GM12878 (cell line): Measurements from ENCODE around the gene WNT5A. TPM values are rescaled to one million over a fixed set of nuclear protein-coding genes. Genes with fewer than 3 reads are reported as not detected.

ENCODE experiments used
- ATAC-seq: fragments of 200-7000 bp; cut with Tn5 transposase; 3 replicates; pipeline ENCODE4 v1.9.1; 2020; ENCODE audit warnings: mild to moderate bottlenecking, moderate library complexity
- BruUV-seq: library from RNA; stranded (reverse); fragments of 400-500 nt; replicated peaks from 2 replicates; lab custom pipeline; 2021; lab: Mats Ljungman, UMichigan
- CTCF ChIA-PET: fragments of 300-600 bp; sonication (Branson Sonifier 250); formaldehyde crosslinking; extraction: SDS; loops from one replicate; lab custom pipeline; 2021; ENCODE audit warnings: inconsistent platforms; lab: Yijun Ruan, JAX
- POLR2A ChIA-PET: fragments of 350-600 bp; formaldehyde crosslinking; extraction: SDS; loops from one replicate; lab custom pipeline; 2021; ENCODE audit warnings: inconsistent platforms; lab: Charles Lee
- RAD21 ChIA-PET: fragments of 300-600 bp; sonication (Branson Sonifier 250); formaldehyde crosslinking; loops from one replicate; lab custom pipeline; 2023; ENCODE audit warnings: antibody characterized with exemption; ENCODE audit not compliant: unreplicated experiment; lab: Charles Lee
- SMC1A ChIA-PET: fragments of 300-600 bp; sonication (Branson Sonifier 250); formaldehyde crosslinking; loops from one replicate; lab custom pipeline; 2023; ENCODE audit not compliant: unreplicated experiment, uncharacterized antibody; lab: Charles Lee
- DNase-seq: peaks from one replicate; pipeline ENCODE4 v3.0.0-alpha.2; 2011; ENCODE audit warnings: low read depth, low spot score
- FAIRE-seq: peaks from 3 replicates; lab custom pipeline; 2011; peaks lifted over from hg19 to GRCh38; lab: Jason Lieb, UNC
- H2AFZ ChIP-seq: 2 replicates; pipeline ENCODE4 v1.6.0; 2011; ENCODE audit warnings: low read depth, low read length, control low read depth; ENCODE audit not compliant: control insufficient read depth
- H3K27ac ChIP-seq: 2 replicates; pipeline ENCODE4 v1.5.1; 2011; ENCODE audit warnings: control low read depth; ENCODE audit not compliant: control insufficient read depth, insufficient read depth
- H3K27me3 ChIP-seq, 2 experiments: replicated peaks in 1 of 2; 2 replicates each; pipeline versions ENCODE4 v1.6.0 to v1.6.1; 2011; ENCODE audit warnings: low read length in 1 of 2; ENCODE audit not compliant: control insufficient read depth in 2 of 2, insufficient read depth in 2 of 2
- H3K36me3 ChIP-seq, 2 experiments: 2 replicates each; pipeline ENCODE4 v1.5.1; 2011; ENCODE audit warnings: low read length in 1 of 2; ENCODE audit not compliant: control insufficient read depth in 2 of 2, insufficient read depth in 2 of 2
- H3K4me1 ChIP-seq: 2 replicates; pipeline ENCODE4 v1.6.1; 2011; ENCODE audit warnings: mild to moderate bottlenecking, low read length, moderate library complexity, mixed read lengths; ENCODE audit not compliant: control insufficient read depth, insufficient read depth
- H3K4me2 ChIP-seq: 2 replicates; pipeline ENCODE4 v1.6.0; 2011; ENCODE audit warnings: control low read depth; ENCODE audit not compliant: control insufficient read depth, insufficient read depth
- H3K4me3 ChIP-seq: fragments of 200-600 bp; sonication (generic); 2 replicates; pipeline ENCODE4 v1.5.1; 2016
- H3K79me2 ChIP-seq: 2 replicates; pipeline ENCODE4 v1.6.0; 2011; ENCODE audit warnings: low read length; ENCODE audit not compliant: control insufficient read depth, insufficient read depth
- H3K9ac ChIP-seq: 2 replicates; pipeline ENCODE4 v1.8.0; 2011; ENCODE audit warnings: low read length, control low read depth, mixed read lengths; ENCODE audit not compliant: control insufficient read depth, insufficient read depth
- H3K9me3 ChIP-seq: replicated peaks from 3 replicates; pipeline ENCODE4 v1.5.1; 2011; ENCODE audit warnings: mild to moderate bottlenecking, low read length; ENCODE audit not compliant: control insufficient read depth, insufficient read depth
- H4K20me1 ChIP-seq: 2 replicates; pipeline ENCODE4 v1.6.0; 2011; ENCODE audit not compliant: control insufficient read depth, insufficient read depth
- DPF2 ChIP-seq: fragments of 450-650 bp; IDR thresholded peaks from 2 replicates; pipeline ENCODE4 v1.6.1; 2017; ENCODE audit warnings: mild to moderate bottlenecking
- EGR1 ChIP-seq, 2 experiments: IDR thresholded peaks; 1 replicate in 1 of 2; 2 replicates in 1 of 2; pipeline ENCODE4 v1.6.1; 2011 to 2012; ENCODE audit warnings: low read depth in 2 of 2, low read length in 2 of 2, borderline replicate concordance in 1 of 2, mild to moderate bottlenecking in 1 of 2, moderate library complexity in 1 of 2
- ETV6 ChIP-seq, 2 experiments: fragments of 450-650 bp in 1 of 2; IDR thresholded peaks in 1 of 2; conservative IDR thresholded peaks in 1 of 2; 2 replicates each; pipeline ENCODE4 v1.6.1; 2014; ENCODE audit warnings: antibody characterized with exemption in 1 of 2, borderline replicate concordance in 1 of 2, low read depth in 1 of 2, mild to moderate bottlenecking in 1 of 2, moderate library complexity in 1 of 2
- HCFC1 ChIP-seq: fragments of 150-350 bp; IDR thresholded peaks from 2 replicates; pipeline ENCODE4 v1.6.1; 2014; ENCODE audit warnings: low read length
- RCOR1 ChIP-seq: conservative IDR thresholded peaks from 2 replicates; pipeline ENCODE4 v1.6.1; 2012; ENCODE audit warnings: low read depth, low read length, improper control_type of control experiment
- SMARCA5 ChIP-seq: fragments of 450-650 bp; IDR thresholded peaks from 2 replicates; pipeline ENCODE4 v1.6.1; 2017; ENCODE audit warnings: mild to moderate bottlenecking
- SUPT20H ChIP-seq: IDR thresholded peaks from 2 replicates; pipeline ENCODE4 v1.6.1; 2011; ENCODE audit warnings: low read depth, mild to moderate bottlenecking, low read length, moderate library complexity, borderline replicate concordance; ENCODE audit not compliant: control insufficient read depth
- ZNF592 ChIP-seq: fragments of 450-650 bp; IDR thresholded peaks from 2 replicates; pipeline ENCODE4 v1.6.1; 2017; ENCODE audit warnings: mild to moderate bottlenecking, moderate library complexity
- WGBS: methylation state at CpG from one replicate; pipeline ENCODE4 v1.1.6; 2016; ENCODE audit warnings: low lambda C conversion rate; ENCODE audit not compliant: insufficient replicate concordance, insufficient coverage; ENCODE audit errors: missing lambda C conversion rate; 5-methylcytosine and 5-hydroxymethylcytosine counted together
- in situ Hi-C: fragments of 300-500 bp; cut with MboI; formaldehyde crosslinking; loops from 9 replicates; pipeline ENCODE4 v1.14.3; 2018; ENCODE audit warnings: mixed read lengths
- intact Hi-C: fragments of 100-400 bp; cut with micrococcal nuclease; formaldehyde crosslinking; loops from one replicate; pipeline ENCODE4 v1.14.2; 2022; ENCODE audit not compliant: unreplicated experiment
- polyA plus RNA-seq, 11 experiments: library from polyadenylated mRNA; depleted of rRNA in 4 of 11; unstranded in 6 of 11; stranded (reverse) in 5 of 11; fragments of >200 nt; fragmentation: Nextera tagmentation in 4 of 11; fragmentation: Illumina TruSeq in 1 of 11; extraction: Ambion mirVana in 4 of 11; extraction: Trizol in 1 of 11; gene quantifications; 1 replicate in 1 of 11; 2 replicates in 10 of 11; pipeline versions ENCODE4 v1.2.1 to v1.2.3, GENCODE V29; 2011 to 2016; ENCODE audit warnings: inconsistent platforms in 2 of 11, missing spikeins in 2 of 11, low read depth in 1 of 11
- total RNA-seq, 4 experiments: library from RNA; depleted of rRNA in 3 of 4; stranded (reverse); fragments of >200 nt in 3 of 4; fragmentation: Illumina TruSeq in 1 of 4; extraction: Trizol in 1 of 4; gene quantifications; 2 replicates each; pipeline versions ENCODE4 v1.2.1 to v1.2.3, GENCODE V29; 2013 to 2021
- TF ChIP-seq, protein P1 (sequence below): fragments of 450-650 bp; IDR thresholded peaks from 2 replicates; pipeline ENCODE4 v1.6.1; 2017; ENCODE audit warnings: low read depth, mild to moderate bottlenecking, moderate library complexity
- TF ChIP-seq, protein P2 (sequence below): fragments of 450-650 bp; IDR thresholded peaks from 2 replicates; pipeline ENCODE4 v1.6.1; 2017; ENCODE audit warnings: mild to moderate bottlenecking, moderate library complexity

WNT5A gene
- total and polyA plus RNA-seq, 10 of the 15 experiments (the other 5 are each of a cell fraction or from before 2014, with no cell fraction given) = 0.06 to 2.8 (median 0.39) TPM

DNA sequence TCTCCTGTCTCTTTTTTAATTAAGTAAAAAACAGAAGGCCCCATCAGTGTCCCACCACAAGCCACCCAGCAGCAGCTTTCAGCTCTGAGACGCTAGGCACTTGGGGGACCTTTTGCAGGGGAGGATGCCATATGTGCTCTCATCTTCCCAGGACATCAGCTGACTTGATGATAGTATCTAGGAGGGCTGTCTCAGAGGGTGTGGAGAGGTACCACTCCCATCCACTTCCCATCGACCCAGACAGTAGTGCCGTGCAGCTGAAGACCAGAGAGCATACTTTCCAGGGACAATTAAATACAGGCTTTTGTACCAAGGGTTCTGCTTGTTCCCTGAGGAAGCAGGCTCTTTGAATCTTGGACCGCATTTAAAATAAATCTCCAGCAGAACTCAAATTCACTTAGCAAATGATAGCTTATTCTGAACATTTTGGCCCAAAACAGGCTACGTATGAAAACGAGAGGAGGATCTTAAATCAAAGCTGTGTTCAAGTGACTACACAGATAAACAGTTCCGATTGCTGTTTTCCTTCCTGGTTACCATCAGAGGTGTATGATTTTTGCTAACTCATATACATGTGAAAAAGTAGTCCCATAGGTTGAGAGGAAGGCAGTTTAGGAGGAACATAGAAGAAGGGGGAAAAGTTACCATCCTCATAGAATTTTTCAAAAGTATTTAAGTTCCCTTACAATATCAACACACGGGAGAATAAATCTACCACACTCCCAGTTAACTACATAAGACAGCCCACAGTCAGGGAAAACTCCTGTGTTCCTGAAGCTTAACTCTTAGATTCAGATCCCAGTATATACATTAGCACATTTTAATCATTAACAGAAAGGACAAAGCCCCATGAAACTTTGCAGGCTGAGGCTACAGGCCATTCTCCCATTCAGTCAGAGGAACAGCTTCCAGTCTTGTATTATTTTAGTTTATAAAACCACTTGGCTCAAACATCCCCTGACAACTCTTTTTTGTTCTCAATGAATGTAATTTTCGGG, 9.5 kb downstream of the WNT5A start (continued):
- TF ChIP-seq ETV6 (conservative IDR thresholded peaks at IDR 0.05 in 1 of 2, IDR thresholded peaks at IDR 0.05 in 1 of 2; ENCODE audit: borderline replicate concordance in 1 of 2, low read depth in 1 of 2) (no peak), RCOR1 (no peak)
- TF ChIP-seq, protein P1, sequence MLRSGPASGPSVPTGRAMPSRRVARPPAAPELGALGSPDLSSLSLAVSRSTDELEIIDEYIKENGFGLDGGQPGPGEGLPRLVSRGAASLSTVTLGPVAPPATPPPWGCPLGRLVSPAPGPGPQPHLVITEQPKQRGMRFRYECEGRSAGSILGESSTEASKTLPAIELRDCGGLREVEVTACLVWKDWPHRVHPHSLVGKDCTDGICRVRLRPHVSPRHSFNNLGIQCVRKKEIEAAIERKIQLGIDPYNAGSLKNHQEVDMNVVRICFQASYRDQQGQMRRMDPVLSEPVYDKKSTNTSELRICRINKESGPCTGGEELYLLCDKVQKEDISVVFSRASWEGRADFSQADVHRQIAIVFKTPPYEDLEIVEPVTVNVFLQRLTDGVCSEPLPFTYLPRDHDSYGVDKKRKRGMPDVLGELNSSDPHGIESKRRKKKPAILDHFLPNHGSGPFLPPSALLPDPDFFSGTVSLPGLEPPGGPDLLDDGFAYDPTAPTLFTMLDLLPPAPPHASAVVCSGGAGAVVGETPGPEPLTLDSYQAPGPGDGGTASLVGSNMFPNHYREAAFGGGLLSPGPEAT = no peak

DNA sequence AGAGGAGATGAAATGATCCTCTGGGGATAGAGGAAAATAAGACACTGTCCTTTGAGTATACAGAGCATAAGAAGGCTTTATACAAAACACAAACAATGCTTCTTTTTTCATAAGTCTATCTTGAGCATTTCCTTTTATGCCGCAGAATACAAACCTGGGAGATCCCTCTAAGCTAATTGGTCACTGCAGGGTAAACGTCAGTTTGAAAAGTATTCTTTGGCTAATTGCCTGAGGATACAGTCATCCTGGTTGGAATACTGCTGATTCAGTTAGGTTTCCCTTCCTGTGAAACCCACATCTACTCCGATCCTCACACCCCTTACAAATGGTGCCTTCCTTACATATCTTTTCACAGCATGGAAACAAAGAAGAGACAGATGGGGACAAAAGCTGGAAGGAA, 10.6 kb downstream of the WNT5A start:
- ATAC-seq (no peak), FAIRE-seq (no peak), DNase-seq (no peak)
- Histone ChIP-seq H3K4me1 (no peaks in the 10 kb centered on the region), H3K79me2 (no peaks in the 10 kb centered on the region), H4K20me1 (no peaks in the 10 kb centered on the region), H3K9ac (no peak overlapping the region), H3K27me3 (peaks cover 0 to 3% of the 10 kb centered on the region in 2 experiments; a peak in 1 of 4 replicates), H2AFZ (no peak overlapping the region), H3K4me3 (no peak overlapping the region), H3K27ac (no peak overlapping the region), H3K36me3 (no peaks in the 10 kb centered on the region), H3K4me2 (no peak overlapping the region), H3K9me3 (no peaks in the 10 kb centered on the region)
- WGBS = 37% methylated on average over 3 of the region's 3 CpGs
- ChIA-PET POLR2A (no interaction called here), SMC1A (interaction anchor here (1.3 to 1.7 kb wide), 3 partner anchors 238 to 247 kb away, joined by 3 to 8 read pairs (median 7); no protein-coding TSS in a partner anchor), RAD21 (no interaction called here), CTCF (interaction anchor here (0.9 to 3.8 kb wide), 3 partner anchors 9 to 624 kb away, joined by 3 to 11 read pairs (median 3); no protein-coding TSS in a partner anchor)
- BruUV-seq = no TSS peak
- in situ Hi-C loops (no loop called here), intact Hi-C loops (no loop called here)
- TF ChIP-seq SMARCA5 (no peak), SUPT20H (no peak), EGR1 (IDR thresholded peaks at IDR 0.05; ENCODE audit: borderline replicate concordance in 1 of 2, low read depth in 2 of 2, low read length in 2 of 2) (no peak), HCFC1 (no peak), DPF2 (no peak), ZNF592 (no peak)
- TF ChIP-seq, protein P2, sequence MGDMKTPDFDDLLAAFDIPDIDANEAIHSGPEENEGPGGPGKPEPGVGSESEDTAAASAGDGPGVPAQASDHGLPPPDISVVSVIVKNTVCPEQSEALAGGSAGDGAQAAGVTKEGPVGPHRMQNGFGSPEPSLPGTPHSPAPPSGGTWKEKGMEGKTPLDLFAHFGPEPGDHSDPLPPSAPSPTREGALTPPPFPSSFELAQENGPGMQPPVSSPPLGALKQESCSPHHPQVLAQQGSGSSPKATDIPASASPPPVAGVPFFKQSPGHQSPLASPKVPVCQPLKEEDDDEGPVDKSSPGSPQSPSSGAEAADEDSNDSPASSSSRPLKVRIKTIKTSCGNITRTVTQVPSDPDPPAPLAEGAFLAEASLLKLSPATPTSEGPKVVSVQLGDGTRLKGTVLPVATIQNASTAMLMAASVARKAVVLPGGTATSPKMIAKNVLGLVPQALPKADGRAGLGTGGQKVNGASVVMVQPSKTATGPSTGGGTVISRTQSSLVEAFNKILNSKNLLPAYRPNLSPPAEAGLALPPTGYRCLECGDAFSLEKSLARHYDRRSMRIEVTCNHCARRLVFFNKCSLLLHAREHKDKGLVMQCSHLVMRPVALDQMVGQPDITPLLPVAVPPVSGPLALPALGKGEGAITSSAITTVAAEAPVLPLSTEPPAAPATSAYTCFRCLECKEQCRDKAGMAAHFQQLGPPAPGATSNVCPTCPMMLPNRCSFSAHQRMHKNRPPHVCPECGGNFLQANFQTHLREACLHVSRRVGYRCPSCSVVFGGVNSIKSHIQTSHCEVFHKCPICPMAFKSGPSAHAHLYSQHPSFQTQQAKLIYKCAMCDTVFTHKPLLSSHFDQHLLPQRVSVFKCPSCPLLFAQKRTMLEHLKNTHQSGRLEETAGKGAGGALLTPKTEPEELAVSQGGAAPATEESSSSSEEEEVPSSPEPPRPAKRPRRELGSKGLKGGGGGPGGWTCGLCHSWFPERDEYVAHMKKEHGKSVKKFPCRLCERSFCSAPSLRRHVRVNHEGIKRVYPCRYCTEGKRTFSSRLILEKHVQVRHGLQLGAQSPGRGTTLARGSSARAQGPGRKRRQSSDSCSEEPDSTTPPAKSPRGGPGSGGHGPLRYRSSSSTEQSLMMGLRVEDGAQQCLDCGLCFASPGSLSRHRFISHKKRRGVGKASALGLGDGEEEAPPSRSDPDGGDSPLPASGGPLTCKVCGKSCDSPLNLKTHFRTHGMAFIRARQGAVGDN = no peak
